Measurements from ENCODE around the gene TBC1D2B.

The TBC1D2B gene
- total RNA-seq = 95.4 to 131 reads per million in 2 donors

GRCh38 chr15:78077053-78077870 lies at the start of gene TBC1D2B:
TSS of gene TBC1D2B (minus strand) at chr15:78077711. CDS start at chr15:78077652, 59 bp downstream.
- DNase-seq = peak; percentile 51 to 79 (median 60)

GRCh38 chr15:78125267-78125666 lies 47.8 kb upstream of the TBC1D2B start:
- DNase-seq = no peak

- DNase-seq = no peak
Observed at GRCh38 chr15:78120523-78120922, 43.0 kb upstream of the TBC1D2B start.

- no peak for DNase-seq
Observed at GRCh38 chr15:78112551-78112950, 35.0 kb upstream of the TBC1D2B start.

GRCh38 chr15:78111788-78112187 lies 34.3 kb upstream of the TBC1D2B start:
- DNase-seq = no peak

- DNase-seq = no peak
Observed at GRCh38 chr15:78110916-78111475, 33.5 kb upstream of the TBC1D2B start.

GRCh38 chr15:78110096-78110495 lies 32.6 kb upstream of the TBC1D2B start:
- DNase-seq = no peak

GRCh38 chr15:78109156-78109555 lies 31.6 kb upstream of the TBC1D2B start:
- DNase-seq = no peak

- peak; percentile 64 to 88 (median 73) for DNase-seq
Observed at GRCh38 chr15:78108300-78109084, 31.0 kb upstream of the TBC1D2B start.

- no peak for DNase-seq
Observed at GRCh38 chr15:78107471-78107870, 30.0 kb upstream of the TBC1D2B start.

- peak in 1 of 5 experiments; percentile 67 for DNase-seq
Observed at GRCh38 chr15:78105476-78106241, 28.1 kb upstream of the TBC1D2B start.

- DNase-seq = peak in 1 of 5 experiments; percentile 63
Observed at GRCh38 chr15:78104566-78105475, 27.3 kb upstream of the TBC1D2B start.

- DNase-seq = no peak
Observed at GRCh38 chr15:78104119-78104479, 26.6 kb upstream of the TBC1D2B start.

GRCh38 chr15:78103406-78104118 lies 26.1 kb upstream of the TBC1D2B start:
- DNase-seq = peak in 3 of 5 experiments; percentile 26 to 92 (median 53)

- DNase-seq = no peak
Observed at GRCh38 chr15:78102741-78103140, 25.2 kb upstream of the TBC1D2B start.

- no peak for DNase-seq
Observed at GRCh38 chr15:78102211-78102610, 24.7 kb upstream of the TBC1D2B start.

- no peak for DNase-seq
Observed at GRCh38 chr15:78101423-78102105, 24.1 kb upstream of the TBC1D2B start.

GRCh38 chr15:78100886-78101285 lies 23.4 kb upstream of the TBC1D2B start:
- DNase-seq = no peak

GRCh38 chr15:78098131-78098755 lies 20.7 kb upstream of the TBC1D2B start:
- no peak for DNase-seq

- no peak for DNase-seq
Observed at GRCh38 chr15:78097667-78098066, 20.2 kb upstream of the TBC1D2B start.

Measured in T-helper 2 cell (primary cell).